ENCODE results near the gene KPRP.

GRCh38 chr1:152768847-152769533 lies 11.2 kb downstream of the KPRP start:
- TF ChIP-seq REST (IDR thresholded peaks at IDR 0.05; ENCODE audit: low read depth, low read length) = no peak
- TF ChIP-seq ZNF274 (IDR thresholded peaks at IDR 0.05; ENCODE audit: insufficient read depth, insufficient read length) = no peak
- no peak for TF ChIP-seq EZH2 (IDR thresholded peaks at IDR 0.05; ENCODE audit: borderline replicate concordance, control insufficient read depth, low read depth, low read length)
- TF ChIP-seq SREBF2 (IDR thresholded peaks at IDR 0.05; ENCODE audit: low read length) = no peak
- TF ChIP-seq, protein P1, sequence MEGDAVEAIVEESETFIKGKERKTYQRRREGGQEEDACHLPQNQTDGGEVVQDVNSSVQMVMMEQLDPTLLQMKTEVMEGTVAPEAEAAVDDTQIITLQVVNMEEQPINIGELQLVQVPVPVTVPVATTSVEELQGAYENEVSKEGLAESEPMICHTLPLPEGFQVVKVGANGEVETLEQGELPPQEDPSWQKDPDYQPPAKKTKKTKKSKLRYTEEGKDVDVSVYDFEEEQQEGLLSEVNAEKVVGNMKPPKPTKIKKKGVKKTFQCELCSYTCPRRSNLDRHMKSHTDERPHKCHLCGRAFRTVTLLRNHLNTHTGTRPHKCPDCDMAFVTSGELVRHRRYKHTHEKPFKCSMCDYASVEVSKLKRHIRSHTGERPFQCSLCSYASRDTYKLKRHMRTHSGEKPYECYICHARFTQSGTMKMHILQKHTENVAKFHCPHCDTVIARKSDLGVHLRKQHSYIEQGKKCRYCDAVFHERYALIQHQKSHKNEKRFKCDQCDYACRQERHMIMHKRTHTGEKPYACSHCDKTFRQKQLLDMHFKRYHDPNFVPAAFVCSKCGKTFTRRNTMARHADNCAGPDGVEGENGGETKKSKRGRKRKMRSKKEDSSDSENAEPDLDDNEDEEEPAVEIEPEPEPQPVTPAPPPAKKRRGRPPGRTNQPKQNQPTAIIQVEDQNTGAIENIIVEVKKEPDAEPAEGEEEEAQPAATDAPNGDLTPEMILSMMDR (IDR thresholded peaks at IDR 0.05 in 2 of 3, conservative IDR thresholded peaks at IDR 0.05 in 1 of 3; ENCODE audit: control insufficient read depth in 2 of 3, extremely low read depth in 1 of 3, insufficient read depth in 1 of 3, low read depth in 3 of 3, low read length in 3 of 3) = no peak
- no peak for TF ChIP-seq CHD2 (IDR thresholded peaks at IDR 0.05; ENCODE audit: borderline replicate concordance, low read depth, low read length)
- TF ChIP-seq NRF1 (conservative IDR thresholded peaks at IDR 0.05; ENCODE audit: low read depth, low read length) = no peak
- TF ChIP-seq ZBTB4 (CRISPR knock-in tag; IDR thresholded peaks at IDR 0.05) = no peak
- no peak for TF ChIP-seq HDAC2 (IDR thresholded peaks at IDR 0.05)
